HG03442 (cell line): ENCODE results near the gene GP1BB.

Experiments used
- ATAC-seq: cut with Tn5 transposase; IDR thresholded peaks from one replicate; pipeline ENCODE4 v1.9.1; 2021; ENCODE audit warnings: mild to moderate bottlenecking, moderate library complexity; ENCODE audit not compliant: unreplicated experiment

GP1BB gene

GRCh38 chr22:19713650-19714311 lies 9.6 kb upstream of the GP1BB start:
- ATAC-seq = no peak

- no peak for ATAC-seq
Observed at GRCh38 chr22:19714312-19715187, 8.8 kb upstream of the GP1BB start, which contains the start of gene SEPTIN5. TSS of gene SEPTIN5 (plus strand) at chr22:19714503. CDS start at chr22:19714589, 86 bp downstream.

- ATAC-seq = no peak
Observed at GRCh38 chr22:19715188-19715930, 8.0 kb upstream of the GP1BB start.

GRCh38 chr22:19716041-19716828 lies 7.1 kb upstream of the GP1BB start:
- ATAC-seq = no peak

GRCh38 chr22:19716829-19717105 lies 6.6 kb upstream of the GP1BB start:
- ATAC-seq = no peak

GRCh38 chr22:19717181-19717580 lies 6.2 kb upstream of the GP1BB start:
- ATAC-seq = no peak

GRCh38 chr22:19717691-19718455 lies 5.5 kb upstream of the GP1BB start:
- ATAC-seq = no peak

- no peak for ATAC-seq
Observed at GRCh38 chr22:19718456-19719049, 4.8 kb upstream of the GP1BB start.

- ATAC-seq = no peak
Observed at GRCh38 chr22:19719050-19719482, 4.3 kb upstream of the GP1BB start.

- ATAC-seq = no peak
Observed at GRCh38 chr22:19719488-19720021, 3.8 kb upstream of the GP1BB start.

GRCh38 chr22:19720150-19720827 lies 3.0 kb upstream of the GP1BB start:
- ATAC-seq = no peak

GRCh38 chr22:19720999-19721329 lies 2.4 kb upstream of the GP1BB start:
- no peak for ATAC-seq

GRCh38 chr22:19721330-19722177 lies 1.8 kb upstream of the GP1BB start:
- no peak for ATAC-seq

GRCh38 chr22:19722178-19722981 lies 959 bp upstream of the GP1BB start:
- no peak for ATAC-seq

- no peak for ATAC-seq
Observed at GRCh38 chr22:19722982-19723231, 432 bp upstream of the GP1BB start.

- no peak for ATAC-seq
Observed at GRCh38 chr22:19723983-19724827, 866 bp downstream of the GP1BB start.
